ENCODE results near the gene SLCO1A2. TPM values are rescaled to one million over a fixed set of nuclear protein-coding genes. Genes with fewer than 3 reads are reported as not detected.

SLCO1A2 gene
- total and polyA plus RNA-seq, 2 donors (not counting 3 experiments of a cell fraction or from before 2014, with no cell fraction given) = not detected

- H3K36me3 ChIP-seq (ENCODE audit: control insufficient read depth in 2 of 2, extremely low read depth in 1 of 2, insufficient read depth in 2 of 2, low read length in 2 of 2) = no peaks in the 10 kb centered on the region
- H3K9me3 ChIP-seq (replicated peaks; ENCODE audit: control insufficient read depth, insufficient read depth, low read length) = no peaks in the 10 kb centered on the region
- no peaks in the 10 kb centered on the region for H3K79me2 ChIP-seq (ENCODE audit: control insufficient read depth, insufficient read depth, low read length)
- DNase-seq (ENCODE audit: low read depth, low spot score) (no peak), FAIRE-seq (no peak)
- TF ChIP-seq EZH2 (IDR thresholded peaks at IDR 0.05; ENCODE audit: borderline replicate concordance, low read depth, low read length, severe bottlenecking) (no peak), MYC (IDR thresholded peaks at IDR 0.05; ENCODE audit: low read depth, low read length) (no peak), CTCF (IDR thresholded peaks at IDR 0.05; ENCODE audit: extremely low read depth in 1 of 2, insufficient read depth in 1 of 2, low read depth in 1 of 2, low read length in 2 of 2) (no peak), FOS (IDR thresholded peaks at IDR 0.05; ENCODE audit: borderline replicate concordance, insufficient read depth, low read length) (no peak), GATA2 (IDR thresholded peaks at IDR 0.05; ENCODE audit: insufficient read depth, insufficient read length, low read depth, low read length) (no peak), POLR2A (IDR thresholded peaks at IDR 0.05; ENCODE audit: low read depth, low read length) (no peak), JUN (IDR thresholded peaks at IDR 0.05; ENCODE audit: borderline replicate concordance, insufficient read depth, insufficient read length, low read depth) (no peak), MAX (IDR thresholded peaks at IDR 0.05; ENCODE audit: insufficient read depth, insufficient read length) (no peak), POLR2AphosphoS5 (IDR thresholded peaks at IDR 0.05; ENCODE audit: insufficient read depth, low read depth, low read length) (no peak)
- no peaks in the 10 kb centered on the region for H4K20me1 ChIP-seq (replicated peaks; ENCODE audit: control insufficient read depth, extremely low read depth, insufficient read depth, low read length)
- ChIA-PET CTCF (no interaction called here), POLR2A (no interaction called here)
- no peak overlapping the region for H3K9ac ChIP-seq (replicated peaks; ENCODE audit: extremely low read depth, insufficient read depth, low read length)
- no peak overlapping the region for H2AFZ ChIP-seq (ENCODE audit: low read depth, low read length)
- H3K27ac ChIP-seq (ENCODE audit: insufficient read depth, low read depth, low read length) = no peak overlapping the region
- dilution Hi-C loops (cut with MboI; ENCODE audit: extremely low pct_ligation_motif_present, low sequenced_read_pairs) = no loop called here
- no TSS peak for BruUV-seq (replicated peaks)
- intact Hi-C loops (cut with micrococcal nuclease) = no loop called here
- H3K4me2 ChIP-seq (ENCODE audit: insufficient read depth, low read length) = no peak overlapping the region
- H3K9me1 ChIP-seq (replicated peaks; ENCODE audit: control insufficient read depth, extremely low read depth, insufficient read depth, low read length) = no peaks in the 10 kb centered on the region
- H3K4me3 ChIP-seq (replicated peaks in 1 of 3; ENCODE audit: insufficient read depth in 1 of 3, low read depth in 1 of 3, low read length in 3 of 3) = no peak overlapping the region
- no peaks in the 10 kb centered on the region for H3K4me1 ChIP-seq (ENCODE audit: control insufficient read depth, extremely low read depth, insufficient read depth, low read length)
- H3K27me3 ChIP-seq (ENCODE audit: control insufficient read depth in 2 of 2, insufficient read depth in 2 of 2, low read length in 2 of 2) = no peaks in the 10 kb centered on the region
These were observed 12.0 kb upstream of the SLCO1A2 start for GRCh38 chr12:21346542-21347205.

All from endothelial cell of umbilical vein (primary cell).